DOHH2 (cell line): ENCODE data around the gene RUVBL2.
A peak's percentile ranks its signal among the peaks of the same experiment; 100 is the strongest.
"Not testable (repeated sequence)": the region's sequence is repeated elsewhere in the genome, so short reads cannot be mapped to it uniquely, and the experiment has no call there.

Experiments used
- H3F3A ChIP-seq: fragments of 200-600 bp; sonication (generic), shearing (Covaris generic); 2 replicates; pipeline ENCODE4 v1.6.0; 2016; ENCODE audit warnings: antibody characterized with exemption, mild to moderate bottlenecking; ENCODE audit not compliant: control insufficient read depth, insufficient read depth
- H3K27ac ChIP-seq: fragments of 200-600 bp; sonication (generic); 2 replicates; pipeline ENCODE4 v1.5.1; 2014; ENCODE audit warnings: low read depth, mild to moderate bottlenecking, low read length, moderate library complexity
- H3K27me3 ChIP-seq: fragments of 200-600 bp; sonication (generic); 2 replicates; pipeline ENCODE4 v1.6.1; 2014; ENCODE audit warnings: mild to moderate bottlenecking, low read length, mixed read lengths; ENCODE audit not compliant: control insufficient read depth
- H3K36me3 ChIP-seq: fragments of 200-600 bp; sonication (generic); 2 replicates; pipeline ENCODE4 v1.6.1; 2014; ENCODE audit warnings: mild to moderate bottlenecking, low read length, moderate library complexity, mixed read lengths; ENCODE audit not compliant: control insufficient read depth
- H3K4me1 ChIP-seq: fragments of 200-600 bp; sonication (generic); 2 replicates; pipeline ENCODE4 v1.6.1; 2014; ENCODE audit warnings: mild to moderate bottlenecking, low read length, mixed read lengths; ENCODE audit not compliant: control insufficient read depth
- H3K4me2 ChIP-seq: fragments of 200-600 bp; sonication (generic); 2 replicates; pipeline ENCODE4 v1.6.0; 2014; ENCODE audit warnings: mild to moderate bottlenecking, low read length, moderate library complexity
- H3K4me3 ChIP-seq: fragments of 200-600 bp; sonication (generic); 2 replicates; pipeline ENCODE4 v1.5.1; 2014; ENCODE audit warnings: mild to moderate bottlenecking, low read length, mixed read lengths
- H3K79me2 ChIP-seq: fragments of 200-600 bp; sonication (generic); 2 replicates; pipeline ENCODE4 v1.6.1; 2014; ENCODE audit warnings: mild to moderate bottlenecking, low read length, mixed read lengths; ENCODE audit not compliant: control insufficient read depth
- H3K9me2 ChIP-seq: fragments of 200-600 bp; sonication (generic); replicated peaks from 2 replicates; pipeline ENCODE4 v1.6.1; 2014; ENCODE audit warnings: mild to moderate bottlenecking, low read length, mixed read lengths; ENCODE audit not compliant: control insufficient read depth
- H3K9me3 ChIP-seq: fragments of 200-600 bp; sonication (generic); 2 replicates; pipeline ENCODE4 v1.6.1; 2014; ENCODE audit warnings: antibody characterized with exemption, low read length, mixed read lengths; ENCODE audit not compliant: control insufficient read depth, insufficient read depth
- H4K20me1 ChIP-seq: fragments of 200-600 bp; sonication (generic); 2 replicates; pipeline ENCODE4 v1.6.0; 2014; ENCODE audit warnings: low read depth, mild to moderate bottlenecking, antibody characterized with exemption, low read length, moderate library complexity; ENCODE audit not compliant: control insufficient read depth, insufficient read depth
- EZH2phosphoT487 ChIP-seq: fragments of 200-600 bp; sonication (generic); IDR thresholded peaks from 2 replicates; pipeline ENCODE4 v1.6.1; 2017; ENCODE audit warnings: borderline replicate concordance, mild to moderate bottlenecking, antibody characterized with exemption, low read length, moderate library complexity, mixed read lengths
- TF ChIP-seq, protein P1 (sequence below): fragments of 200-600 bp; sonication (generic); IDR thresholded peaks from one replicate; pipeline ENCODE4 v1.5.1; 2014; ENCODE audit warnings: antibody characterized with exemption, mild to moderate bottlenecking, low read depth, low read length; ENCODE audit not compliant: poor library complexity, severe bottlenecking

The RUVBL2 gene

DNA sequence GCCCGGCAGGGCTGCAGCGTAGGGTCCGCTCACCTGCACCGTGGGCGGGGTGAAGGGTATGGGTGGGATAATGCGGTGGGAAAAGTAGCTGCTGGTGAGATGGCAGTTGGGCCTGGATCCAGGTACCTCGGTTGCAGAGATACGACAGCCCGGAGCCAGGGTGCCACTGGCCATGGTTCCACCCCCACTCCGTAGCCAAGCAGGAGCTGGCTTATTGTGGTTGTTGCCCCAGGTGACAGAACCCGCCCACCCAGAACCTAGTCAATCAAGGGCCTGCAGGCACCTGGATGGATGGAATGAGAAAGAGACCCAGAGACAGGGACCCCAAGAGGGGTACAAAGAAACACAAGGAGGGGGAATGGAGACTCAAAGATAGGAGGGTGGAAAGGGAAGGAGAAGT, 26.7 kb downstream of the RUVBL2 start:
- peak overlapping the region; percentile 62 for H3K4me2 ChIP-seq
- no peak for TF ChIP-seq EZH2phosphoT487
- TF ChIP-seq, protein P1, sequence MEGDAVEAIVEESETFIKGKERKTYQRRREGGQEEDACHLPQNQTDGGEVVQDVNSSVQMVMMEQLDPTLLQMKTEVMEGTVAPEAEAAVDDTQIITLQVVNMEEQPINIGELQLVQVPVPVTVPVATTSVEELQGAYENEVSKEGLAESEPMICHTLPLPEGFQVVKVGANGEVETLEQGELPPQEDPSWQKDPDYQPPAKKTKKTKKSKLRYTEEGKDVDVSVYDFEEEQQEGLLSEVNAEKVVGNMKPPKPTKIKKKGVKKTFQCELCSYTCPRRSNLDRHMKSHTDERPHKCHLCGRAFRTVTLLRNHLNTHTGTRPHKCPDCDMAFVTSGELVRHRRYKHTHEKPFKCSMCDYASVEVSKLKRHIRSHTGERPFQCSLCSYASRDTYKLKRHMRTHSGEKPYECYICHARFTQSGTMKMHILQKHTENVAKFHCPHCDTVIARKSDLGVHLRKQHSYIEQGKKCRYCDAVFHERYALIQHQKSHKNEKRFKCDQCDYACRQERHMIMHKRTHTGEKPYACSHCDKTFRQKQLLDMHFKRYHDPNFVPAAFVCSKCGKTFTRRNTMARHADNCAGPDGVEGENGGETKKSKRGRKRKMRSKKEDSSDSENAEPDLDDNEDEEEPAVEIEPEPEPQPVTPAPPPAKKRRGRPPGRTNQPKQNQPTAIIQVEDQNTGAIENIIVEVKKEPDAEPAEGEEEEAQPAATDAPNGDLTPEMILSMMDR = no peak
- peaks cover 3% of the 10 kb centered on the region; the same call in 1 of the 2 replicates for H3F3A ChIP-seq

DNA sequence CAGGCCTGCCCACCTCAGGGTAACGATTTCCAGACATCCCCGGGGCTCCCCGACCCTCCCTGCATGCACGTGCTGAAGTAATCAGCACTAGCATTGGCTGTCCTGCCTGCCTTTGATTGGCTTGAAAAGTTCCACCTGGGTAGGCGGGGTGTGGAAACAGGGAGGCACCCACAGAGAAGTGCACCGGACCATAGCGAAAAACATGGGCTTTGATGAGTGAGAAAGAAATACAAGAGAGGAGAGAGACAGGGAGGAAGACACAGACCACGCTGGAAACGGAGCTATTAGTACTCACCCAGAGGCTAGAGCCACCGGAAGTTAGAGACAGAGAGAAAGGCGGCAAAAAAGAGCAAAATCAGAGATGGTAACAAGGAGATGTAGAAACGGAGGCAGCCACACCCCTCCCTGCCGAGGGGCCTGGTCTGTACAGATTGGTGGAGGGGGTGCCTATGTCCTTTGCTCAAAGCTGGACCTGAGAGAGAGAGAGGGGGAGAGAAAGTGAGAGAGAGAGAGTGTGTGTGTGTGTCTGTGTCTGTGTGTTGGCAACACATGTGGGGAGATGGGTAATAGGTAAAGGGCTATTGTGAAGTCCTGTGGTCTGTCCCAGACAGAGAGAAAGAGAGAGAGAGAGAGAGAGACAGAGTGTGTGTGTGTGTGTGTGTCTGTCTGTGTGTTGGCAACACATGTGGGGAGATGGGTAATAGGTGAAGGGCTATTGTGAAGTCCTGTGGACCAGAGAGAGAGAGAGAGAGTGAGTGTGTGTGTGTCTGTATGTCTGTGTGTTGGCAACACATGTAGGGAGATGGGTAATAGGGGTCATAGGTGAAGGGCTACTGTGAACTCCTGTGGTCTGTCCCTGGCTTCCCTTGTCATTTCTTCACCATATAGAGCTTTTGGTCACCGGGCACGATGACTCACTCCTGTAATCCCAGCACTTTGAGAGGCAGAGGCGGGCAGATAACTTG, 27.5 kb downstream of the RUVBL2 start:
- Histone ChIP-seq H3F3A (peaks cover 3% of the 10 kb centered on the region; the same call in 1 of the 2 replicates), H3K36me3 (peaks cover 2% of the 10 kb centered on the region; the same call in 1 of the 2 replicates), H3K79me2 (no peaks in the 10 kb centered on the region), H4K20me1 (no peaks in the 10 kb centered on the region), H3K4me2 (peak overlapping the region; percentile 62), H3K9me2 (no peaks in the 10 kb centered on the region), H3K27ac (no peak overlapping the region), H3K9me3 (no peaks in the 10 kb centered on the region), H3K4me1 (peaks cover 45% of the 10 kb centered on the region), H3K4me3 (peak overlapping the region; percentile 39), H3K27me3 (peaks cover 14% of the 10 kb centered on the region)
- no peak for TF ChIP-seq EZH2phosphoT487
- TF ChIP-seq, protein P1 = no peak

More for the DNA sequence above, 26.7 kb downstream of the RUVBL2 start:
- H3K4me3 ChIP-seq = peak overlapping the region; percentile 39; the same call in 1 of the 2 replicates
- H3K79me2 ChIP-seq = no peaks in the 10 kb centered on the region
- H3K27me3 ChIP-seq = peaks cover 14% of the 10 kb centered on the region
- no peak overlapping the region for H3K27ac ChIP-seq
- H3K36me3 ChIP-seq = peaks cover 9% of the 10 kb centered on the region
- no peaks in the 10 kb centered on the region for H4K20me1 ChIP-seq
- peaks cover 45% of the 10 kb centered on the region for H3K4me1 ChIP-seq
- H3K9me3 ChIP-seq = no peaks in the 10 kb centered on the region
- H3K9me2 ChIP-seq = no peaks in the 10 kb centered on the region

DNA sequence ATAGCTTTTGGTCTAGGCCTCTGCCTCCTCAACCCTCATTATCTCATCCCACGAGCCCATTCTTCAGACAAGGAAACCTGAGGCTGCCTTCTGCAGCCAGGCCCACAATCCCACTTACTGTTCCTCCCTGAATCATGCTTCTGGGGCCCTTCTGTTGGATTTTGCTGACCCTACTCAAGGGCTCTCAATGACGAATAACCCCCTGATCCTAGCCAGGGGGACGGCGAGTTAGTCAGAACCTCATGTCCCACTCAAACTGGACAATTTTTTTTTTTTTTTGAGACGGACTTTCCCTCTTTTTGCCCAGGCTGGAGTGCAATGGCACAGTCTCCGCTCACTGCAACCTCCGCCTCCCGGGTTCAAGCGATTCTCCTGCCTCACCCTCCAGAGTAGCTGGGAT, 28.4 kb downstream of the RUVBL2 start:
- H3K4me1 ChIP-seq = peaks cover 45% of the 10 kb centered on the region
- H3K27me3 ChIP-seq = peaks cover 14% of the 10 kb centered on the region
- no peaks in the 10 kb centered on the region for H4K20me1 ChIP-seq
- TF ChIP-seq, protein P1 = no peak
- TF ChIP-seq EZH2phosphoT487 = no peak
- H3F3A ChIP-seq = peaks cover 3% of the 10 kb centered on the region; the same call in 1 of the 2 replicates
- no peaks in the 10 kb centered on the region for H3K79me2 ChIP-seq
- H3K36me3 ChIP-seq = no peaks in the 10 kb centered on the region
- H3K27ac ChIP-seq = no peak overlapping the region
- H3K9me3 ChIP-seq = no peaks in the 10 kb centered on the region
- H3K4me2 ChIP-seq = no peak overlapping the region
- no peaks in the 10 kb centered on the region for H3K9me2 ChIP-seq
- H3K4me3 ChIP-seq = no peak overlapping the region

DNA sequence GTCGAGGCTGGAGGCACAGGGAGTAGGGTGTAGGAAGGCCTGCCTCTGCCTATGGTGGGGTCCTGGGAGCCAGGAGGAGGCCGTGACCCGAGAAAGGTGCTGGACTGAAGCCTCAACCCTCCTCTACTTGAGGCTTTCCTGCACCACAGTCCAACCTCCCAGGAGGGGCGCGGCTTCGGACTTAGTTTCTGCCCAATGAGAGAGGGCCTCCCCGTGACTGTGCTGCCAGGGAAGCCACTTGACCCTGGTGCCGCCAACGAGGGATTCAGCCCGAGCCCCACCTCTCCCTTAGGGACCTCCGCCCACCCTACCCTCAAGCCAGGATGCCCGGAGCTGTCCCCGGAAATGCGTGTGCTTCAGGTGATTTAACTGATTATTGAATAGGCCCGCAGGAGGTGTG, 30.5 kb downstream of the RUVBL2 start, which contains the start of gene CGB3:
Gene CGB3 (minus strand): TSS at position 101 of the 400 bp plus-strand sequence. CDS start 362 bp downstream, outside the sequence.
- H3K9me3 ChIP-seq = not testable (repeated sequence)

DNA sequence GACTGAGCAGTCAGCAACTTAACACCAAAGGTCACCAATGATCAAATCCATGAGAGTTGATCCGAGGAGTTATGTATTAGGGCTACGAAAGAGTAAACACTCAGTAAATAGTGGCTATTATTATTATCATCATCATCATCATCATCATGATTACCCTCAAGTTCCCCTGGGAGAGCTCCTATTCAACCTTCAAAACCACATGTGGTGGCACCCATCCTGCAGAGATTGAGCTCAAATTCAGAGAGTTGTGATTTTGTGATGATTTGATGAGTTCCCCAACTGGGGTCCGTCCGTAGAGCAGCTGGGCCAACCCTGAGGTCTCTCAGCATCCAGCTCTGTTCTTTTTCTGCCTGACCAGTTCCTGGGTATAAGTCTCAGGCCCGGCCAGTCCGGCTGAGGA, 31.4 kb downstream of the RUVBL2 start:
- H3K9me3 ChIP-seq, H3K36me3 ChIP-seq, H3K4me3 ChIP-seq, H3K79me2 ChIP-seq, H3K4me2 ChIP-seq, H3K9me2 ChIP-seq, H3K27ac ChIP-seq, H4K20me1 ChIP-seq, H3K27me3 ChIP-seq, H3F3A ChIP-seq: not testable (repeated sequence)
- peaks cover 16% of the 10 kb centered on the region for H3K4me1 ChIP-seq

More for the DNA sequence above, 30.5 kb downstream of the RUVBL2 start, which contains the start of gene CGB3:
- not testable (repeated sequence) for H4K20me1 ChIP-seq, H3K27ac ChIP-seq, H3K79me2 ChIP-seq, H3K9me2 ChIP-seq, H3K4me2 ChIP-seq, H3F3A ChIP-seq, H3K27me3 ChIP-seq, H3K4me3 ChIP-seq, H3K36me3 ChIP-seq
- peaks cover 23% of the 10 kb centered on the region for H3K4me1 ChIP-seq
